Body of pancreas (tissue), 4 donors: ENCODE measurements around the gene PHAF1.

Source experiments
- POLR2A ChIP-seq, 3 donors: fragments of 450-650 bp; IDR thresholded peaks; one replicate each; pipeline ENCODE4 v1.6.1; 2016; ENCODE audit warnings: antibody characterized with exemption in 3 of 3, mild to moderate bottlenecking in 2 of 3
- TF ChIP-seq, protein P1 (sequence below), 7 experiments: fragments of 450-650 bp in 4 of 7; fragments of 200-600 bp in 3 of 7; sonication (generic) in 3 of 7; IDR thresholded peaks; one replicate each; pipeline ENCODE4 v1.5.1; 2016 to 2019; ENCODE audit warnings: antibody characterized with exemption in 7 of 7

DNA sequence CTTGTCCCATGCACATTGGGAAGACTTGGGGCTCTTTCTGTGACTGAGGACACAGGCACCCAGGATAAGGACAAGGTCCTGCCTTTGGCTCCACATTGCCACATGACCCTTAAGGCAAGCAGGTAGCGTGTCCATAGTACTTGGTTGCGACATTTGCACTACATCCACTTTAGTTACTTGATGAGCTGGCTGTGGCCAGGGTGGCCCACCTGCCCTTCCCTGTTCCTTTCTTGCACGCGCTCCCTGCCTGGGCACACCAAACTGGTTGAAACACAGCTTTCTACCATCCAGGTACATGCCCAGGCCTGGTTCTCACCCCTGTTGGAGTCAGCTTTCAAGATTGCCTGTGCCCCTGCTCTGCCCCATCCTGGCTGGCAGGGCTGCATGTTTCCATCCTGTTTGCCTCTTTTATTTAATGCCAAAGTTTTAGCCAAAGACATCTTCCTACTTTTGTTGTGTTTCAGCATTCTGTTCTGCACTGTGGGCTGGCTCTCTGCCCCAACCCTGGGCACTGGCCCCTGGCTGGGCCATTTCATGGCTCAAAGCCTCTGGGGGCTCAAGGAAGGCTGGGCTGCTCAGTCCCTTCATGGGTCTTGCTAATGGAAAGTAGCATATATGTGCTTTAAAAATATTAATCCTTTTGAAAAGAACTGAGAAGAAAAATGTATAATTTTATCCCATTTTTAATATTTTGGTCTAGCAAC, 37.8 kb downstream of the PHAF1 start:
- TF ChIP-seq, protein P1, sequence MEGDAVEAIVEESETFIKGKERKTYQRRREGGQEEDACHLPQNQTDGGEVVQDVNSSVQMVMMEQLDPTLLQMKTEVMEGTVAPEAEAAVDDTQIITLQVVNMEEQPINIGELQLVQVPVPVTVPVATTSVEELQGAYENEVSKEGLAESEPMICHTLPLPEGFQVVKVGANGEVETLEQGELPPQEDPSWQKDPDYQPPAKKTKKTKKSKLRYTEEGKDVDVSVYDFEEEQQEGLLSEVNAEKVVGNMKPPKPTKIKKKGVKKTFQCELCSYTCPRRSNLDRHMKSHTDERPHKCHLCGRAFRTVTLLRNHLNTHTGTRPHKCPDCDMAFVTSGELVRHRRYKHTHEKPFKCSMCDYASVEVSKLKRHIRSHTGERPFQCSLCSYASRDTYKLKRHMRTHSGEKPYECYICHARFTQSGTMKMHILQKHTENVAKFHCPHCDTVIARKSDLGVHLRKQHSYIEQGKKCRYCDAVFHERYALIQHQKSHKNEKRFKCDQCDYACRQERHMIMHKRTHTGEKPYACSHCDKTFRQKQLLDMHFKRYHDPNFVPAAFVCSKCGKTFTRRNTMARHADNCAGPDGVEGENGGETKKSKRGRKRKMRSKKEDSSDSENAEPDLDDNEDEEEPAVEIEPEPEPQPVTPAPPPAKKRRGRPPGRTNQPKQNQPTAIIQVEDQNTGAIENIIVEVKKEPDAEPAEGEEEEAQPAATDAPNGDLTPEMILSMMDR (IDR thresholded peaks at IDR 0.05) = no peak
- TF ChIP-seq POLR2A (IDR thresholded peaks at IDR 0.05) = no peak
